ENCODE results near the gene KPNA1.

KPNA1 gene

DNA sequence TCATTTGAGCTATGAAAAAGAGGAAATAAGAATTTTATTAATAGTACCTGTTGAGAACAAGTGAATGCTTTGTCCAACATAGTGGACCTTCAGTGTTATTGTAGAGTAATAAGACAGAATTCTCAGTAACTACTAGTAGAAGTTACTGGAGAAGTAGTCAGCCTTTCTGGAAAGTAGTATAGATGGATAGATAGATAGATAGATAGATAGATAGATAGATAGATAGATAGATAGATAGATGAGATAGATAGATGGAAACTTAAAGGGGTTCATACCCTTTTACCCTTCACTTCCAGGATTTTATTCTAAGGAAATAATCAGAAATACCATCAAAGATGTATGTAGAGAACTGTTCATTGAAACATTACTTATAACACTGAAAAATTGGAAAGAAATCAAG lies 125.5 kb downstream of the KPNA1 start:
- H2BK120ac ChIP-seq (ENCODE audit: low read depth, low read length): no peak overlapping the region
- no peak overlapping the region for H2AFZ ChIP-seq (ENCODE audit: low read length)
- no peak overlapping the region for H3K4ac ChIP-seq (ENCODE audit: low read length)
- H3K9me3 ChIP-seq (replicated peaks in 1 of 2; ENCODE audit: control insufficient read depth in 2 of 2, insufficient read depth in 1 of 2, low read depth in 1 of 2, low read length in 2 of 2): no peaks in the 10 kb centered on the region
- no peak overlapping the region for H3K4me3 ChIP-seq (ENCODE audit: low read length in 2 of 2)
- H2BK12ac ChIP-seq (ENCODE audit: low read length): no peak overlapping the region
- no peak overlapping the region for H4K8ac ChIP-seq (ENCODE audit: low read depth, low read length)
- no peak overlapping the region for H3K4me2 ChIP-seq (ENCODE audit: insufficient read depth, low read length, poor library complexity, severe bottlenecking)
- no peaks in the 10 kb centered on the region for H3K36me3 ChIP-seq (replicated peaks in 1 of 2; ENCODE audit: control insufficient read depth in 2 of 2, insufficient read depth in 2 of 2, low read length in 2 of 2)
- no peak overlapping the region for H3K27ac ChIP-seq (replicated peaks; ENCODE audit: low read length)
- H2BK5ac ChIP-seq (ENCODE audit: low read length): no peak overlapping the region
- H3K79me1 ChIP-seq (ENCODE audit: low read depth, low read length): no peaks in the 10 kb centered on the region
- H2BK15ac ChIP-seq (ENCODE audit: low read length): no peak overlapping the region
- no peak overlapping the region for H3K9ac ChIP-seq (ENCODE audit: low read depth, low read length, poor library complexity)
- DNase-seq (ENCODE audit: low spot score): no peak
- H3K18ac ChIP-seq (ENCODE audit: low read length): no peak overlapping the region
- H2AK5ac ChIP-seq (ENCODE audit: low read depth, low read length): no peak overlapping the region
- H3K4me1 ChIP-seq (ENCODE audit: control insufficient read depth in 2 of 2, insufficient read depth in 1 of 2, low read depth in 1 of 2, low read length in 2 of 2): peaks cover 0 to 2% of the 10 kb centered on the region in 2 donors
- peaks cover 0 to 2% (median 0%) of the 10 kb centered on the region in 3 experiments for H3K27me3 ChIP-seq (ENCODE audit: control insufficient read depth in 3 of 3, insufficient read depth in 3 of 3, low read depth in 1 of 3, low read length in 3 of 3)
- H4K91ac ChIP-seq (ENCODE audit: low read depth, low read length, poor library complexity): no peak overlapping the region
- no peak overlapping the region for H3K23ac ChIP-seq (ENCODE audit: low read depth, low read length, poor library complexity)
- no peak overlapping the region for H3K14ac ChIP-seq (ENCODE audit: low read length)

- peaks cover 0 to 6% of the 10 kb centered on the region in 2 donors for H3K4me1 ChIP-seq (ENCODE audit: control insufficient read depth in 2 of 2, insufficient read depth in 1 of 2, low read depth in 1 of 2, low read length in 2 of 2)
- H3K36me3 ChIP-seq (replicated peaks in 1 of 2; ENCODE audit: control insufficient read depth in 2 of 2, insufficient read depth in 2 of 2, low read length in 2 of 2): no peaks in the 10 kb centered on the region
- WGBS, 2 donors (ENCODE audit: extremely low coverage in 2 of 2, insufficient read length in 2 of 2, insufficient replicate concordance in 1 of 2): no CpG with 5 or more reads among the region's 3 CpGs
- H3K27ac ChIP-seq (replicated peaks; ENCODE audit: low read length): no peak overlapping the region
- H3K4me2 ChIP-seq (ENCODE audit: insufficient read depth, low read length, poor library complexity, severe bottlenecking): no peak overlapping the region
- no peak overlapping the region for H3K9ac ChIP-seq (ENCODE audit: low read depth, low read length, poor library complexity)
- H2BK12ac ChIP-seq (ENCODE audit: low read length): no peak overlapping the region
- H3K9me3 ChIP-seq (replicated peaks in 1 of 2; ENCODE audit: control insufficient read depth in 2 of 2, insufficient read depth in 1 of 2, low read depth in 1 of 2, low read length in 2 of 2): no peaks in the 10 kb centered on the region
- H3K14ac ChIP-seq (ENCODE audit: low read length): no peak overlapping the region
- H3K79me1 ChIP-seq (ENCODE audit: low read depth, low read length): no peaks in the 10 kb centered on the region
- no peak overlapping the region for H3K18ac ChIP-seq (ENCODE audit: low read length)
- H3K4me3 ChIP-seq (ENCODE audit: low read length in 2 of 2): no peak overlapping the region
- no peak overlapping the region for H2BK120ac ChIP-seq (ENCODE audit: low read depth, low read length)
- H2BK5ac ChIP-seq (ENCODE audit: low read length): no peak overlapping the region
- no peak overlapping the region for H2AFZ ChIP-seq (ENCODE audit: low read length)
- DNase-seq (ENCODE audit: low spot score): no peak
- no peak overlapping the region for H2AK5ac ChIP-seq (ENCODE audit: low read depth, low read length)
- peaks cover 0 to 2% (median 0%) of the 10 kb centered on the region in 3 experiments for H3K27me3 ChIP-seq (ENCODE audit: control insufficient read depth in 3 of 3, insufficient read depth in 3 of 3, low read depth in 1 of 3, low read length in 3 of 3)
- H3K23ac ChIP-seq (ENCODE audit: low read depth, low read length, poor library complexity): no peak overlapping the region
- no peak overlapping the region for H2BK15ac ChIP-seq (ENCODE audit: low read length)
- H3K4ac ChIP-seq (ENCODE audit: low read length): no peak overlapping the region
- H4K91ac ChIP-seq (ENCODE audit: low read depth, low read length, poor library complexity): no peak overlapping the region
- H4K8ac ChIP-seq (ENCODE audit: low read depth, low read length): no peak overlapping the region
Observed at GRCh38 chr3:122387709-122388108, 127.0 kb downstream of the KPNA1 start.

DNA sequence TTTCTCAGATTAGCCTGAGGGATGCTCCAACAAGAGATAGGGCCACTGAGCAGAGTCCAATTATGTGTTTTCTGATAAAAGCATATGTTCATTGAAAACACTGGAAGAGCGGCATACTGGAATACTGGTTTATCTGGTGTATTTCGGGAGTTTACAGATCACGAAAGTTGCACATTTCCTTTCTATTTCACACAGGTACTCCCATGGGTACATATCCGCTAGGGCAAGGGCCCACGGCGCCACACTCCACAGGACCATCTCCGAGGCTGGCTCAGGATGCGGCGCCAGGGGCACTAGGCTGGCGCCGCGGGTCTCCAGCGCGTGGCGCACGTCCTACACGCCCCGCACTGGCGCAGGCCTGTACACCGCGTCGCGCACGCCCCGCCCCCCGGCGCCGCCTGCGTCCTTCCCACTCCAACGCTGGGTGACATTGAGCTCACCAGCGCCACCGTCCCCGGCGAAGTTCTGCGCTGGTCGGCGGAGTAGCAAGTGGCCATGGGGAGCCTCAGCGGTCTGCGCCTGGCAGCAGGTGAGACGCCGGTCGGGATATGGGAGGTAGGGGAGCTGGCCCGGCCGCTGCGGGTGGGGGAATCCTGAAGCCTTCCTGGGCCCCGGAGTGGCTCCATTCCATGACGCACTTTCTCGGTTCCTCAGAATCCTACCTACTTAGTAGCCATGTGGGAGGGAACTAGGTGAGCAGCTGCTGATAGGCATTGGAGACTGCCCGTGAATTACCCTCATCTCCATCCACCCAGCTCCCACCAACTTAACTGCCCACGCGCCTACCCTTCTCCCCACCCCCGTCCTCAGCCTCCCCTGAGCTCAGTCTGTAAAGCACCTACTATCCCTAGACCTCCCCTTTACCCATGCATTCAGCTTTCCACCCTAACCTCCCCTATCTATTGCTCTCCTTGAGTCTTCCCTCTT lies 130.7 kb downstream of the KPNA1 start, which contains the start of gene FAM162A:
Gene FAM162A (plus strand): TSS at position 412 of the 927 bp plus-strand sequence. CDS start 84 bp downstream, at position 496.
- no peak within 1 kb of the TSS for H2BK12ac ChIP-seq (ENCODE audit: low read length)
- H2BK5ac ChIP-seq (ENCODE audit: low read length): peak within 1 kb of the TSS; percentile 59
- WGBS, 2 donors (ENCODE audit: extremely low coverage in 2 of 2, insufficient read length in 2 of 2, insufficient replicate concordance in 1 of 2): no CpG with 5 or more reads among the region's 52 CpGs
- H4K91ac ChIP-seq (ENCODE audit: low read depth, low read length, poor library complexity): no peak within 1 kb of the TSS
- peak within 1 kb of the TSS; percentile 86 for H3K18ac ChIP-seq (ENCODE audit: low read length)
- H2BK120ac ChIP-seq (ENCODE audit: low read depth, low read length): no peak within 1 kb of the TSS
- H3K36me3 ChIP-seq (replicated peaks in 1 of 2; ENCODE audit: control insufficient read depth in 2 of 2, insufficient read depth in 2 of 2, low read length in 2 of 2): peaks cover 0 to 9% of the 10 kb centered on the region in 2 donors
- no peak within 1 kb of the TSS for H2AK5ac ChIP-seq (ENCODE audit: low read depth, low read length)
- H4K8ac ChIP-seq (ENCODE audit: low read depth, low read length): no peak within 1 kb of the TSS
- peaks cover 3 to 6% of the 10 kb centered on the region in 2 donors for H3K4me1 ChIP-seq (ENCODE audit: control insufficient read depth in 2 of 2, insufficient read depth in 1 of 2, low read depth in 1 of 2, low read length in 2 of 2)
- H3K9ac ChIP-seq (ENCODE audit: low read depth, low read length, poor library complexity): peak within 1 kb of the TSS; percentile 83
- no peaks in the 10 kb centered on the region for H3K9me3 ChIP-seq (replicated peaks in 1 of 2; ENCODE audit: control insufficient read depth in 2 of 2, insufficient read depth in 1 of 2, low read depth in 1 of 2, low read length in 2 of 2)
- H3K4me2 ChIP-seq (ENCODE audit: insufficient read depth, low read length, poor library complexity, severe bottlenecking): peak within 1 kb of the TSS; percentile 79
- no peak within 1 kb of the TSS for H3K14ac ChIP-seq (ENCODE audit: low read length)
- peak within 1 kb of the TSS; percentile 57 for H3K27ac ChIP-seq (replicated peaks; ENCODE audit: low read length)
- H3K27me3 ChIP-seq (ENCODE audit: control insufficient read depth in 3 of 3, insufficient read depth in 3 of 3, low read depth in 1 of 3, low read length in 3 of 3): peaks cover 0 to 2% (median 0%) of the 10 kb centered on the region in 3 experiments
- no peak within 1 kb of the TSS for H3K4ac ChIP-seq (ENCODE audit: low read length)
- H2AFZ ChIP-seq (ENCODE audit: low read length): peak within 1 kb of the TSS; percentile 98
- peak within 1 kb of the TSS; percentile 80 to 87 for H3K4me3 ChIP-seq (ENCODE audit: low read length in 2 of 2)
- H3K23ac ChIP-seq (ENCODE audit: low read depth, low read length, poor library complexity): peak within 1 kb of the TSS; percentile 99
- no peak within 1 kb of the TSS for H2BK15ac ChIP-seq (ENCODE audit: low read length)
- no peaks in the 10 kb centered on the region for H3K79me1 ChIP-seq (ENCODE audit: low read depth, low read length)
- DNase-seq (ENCODE audit: low spot score): peak; percentile 90

- peak; percentile 80 for DNase-seq (ENCODE audit: low spot score)
- H4K91ac ChIP-seq (ENCODE audit: low read depth, low read length, poor library complexity): no peak within 1 kb of the TSS
- H2AFZ ChIP-seq (ENCODE audit: low read length): peak within 1 kb of the TSS; percentile 98
- H2BK120ac ChIP-seq (ENCODE audit: low read depth, low read length): no peak within 1 kb of the TSS
- no peak within 1 kb of the TSS for H3K14ac ChIP-seq (ENCODE audit: low read length)
- peak within 1 kb of the TSS; percentile 83 for H3K9ac ChIP-seq (ENCODE audit: low read depth, low read length, poor library complexity)
- H3K4me3 ChIP-seq (ENCODE audit: low read length in 2 of 2): peak within 1 kb of the TSS; percentile 80 to 87
- no peak within 1 kb of the TSS for H2AK5ac ChIP-seq (ENCODE audit: low read depth, low read length)
- no peak within 1 kb of the TSS for H4K8ac ChIP-seq (ENCODE audit: low read depth, low read length)
- H2BK5ac ChIP-seq (ENCODE audit: low read length): peak within 1 kb of the TSS; percentile 59
- H3K18ac ChIP-seq (ENCODE audit: low read length): peak within 1 kb of the TSS; percentile 86
- H3K36me3 ChIP-seq (replicated peaks in 1 of 2; ENCODE audit: control insufficient read depth in 2 of 2, insufficient read depth in 2 of 2, low read length in 2 of 2): peaks cover 0 to 17% of the 10 kb centered on the region in 2 donors
- peaks cover 3 to 6% of the 10 kb centered on the region in 2 donors for H3K4me1 ChIP-seq (ENCODE audit: control insufficient read depth in 2 of 2, insufficient read depth in 1 of 2, low read depth in 1 of 2, low read length in 2 of 2)
- peak within 1 kb of the TSS; percentile 79 for H3K4me2 ChIP-seq (ENCODE audit: insufficient read depth, low read length, poor library complexity, severe bottlenecking)
- H3K9me3 ChIP-seq (replicated peaks in 1 of 2; ENCODE audit: control insufficient read depth in 2 of 2, insufficient read depth in 1 of 2, low read depth in 1 of 2, low read length in 2 of 2): no peaks in the 10 kb centered on the region
- peaks cover 0 to 2% (median 0%) of the 10 kb centered on the region in 3 experiments for H3K27me3 ChIP-seq (ENCODE audit: control insufficient read depth in 3 of 3, insufficient read depth in 3 of 3, low read depth in 1 of 3, low read length in 3 of 3)
- no peak within 1 kb of the TSS for H2BK12ac ChIP-seq (ENCODE audit: low read length)
- no peak within 1 kb of the TSS for H2BK15ac ChIP-seq (ENCODE audit: low read length)
- peak within 1 kb of the TSS; percentile 57 for H3K27ac ChIP-seq (replicated peaks; ENCODE audit: low read length)
- peak within 1 kb of the TSS; percentile 99 for H3K23ac ChIP-seq (ENCODE audit: low read depth, low read length, poor library complexity)
- H3K79me1 ChIP-seq (ENCODE audit: low read depth, low read length): no peaks in the 10 kb centered on the region
- H3K4ac ChIP-seq (ENCODE audit: low read length): no peak within 1 kb of the TSS
- WGBS, 2 donors (ENCODE audit: extremely low coverage in 2 of 2, insufficient read length in 2 of 2, insufficient replicate concordance in 1 of 2): no CpG with 5 or more reads among the region's 31 CpGs
Observed at GRCh38 chr3:122382888-122383666, 131.7 kb downstream of the KPNA1 start, which contains the start of gene MIX23. MIX23 (minus strand) TSS chr3:122383231; CDS start chr3:122383224, 7 bp downstream.
